SIG-M5 treated with dmso at 0.1 percent for 504 hours (cell line): ENCODE data around the gene UBN1.

ENCODE experiments used
- DNase-seq: peaks from one replicate; lab custom pipeline; 2025; ENCODE audit not compliant: unreplicated experiment; lab: John Stamatoyannopoulos, UW

UBN1 gene

DNA sequence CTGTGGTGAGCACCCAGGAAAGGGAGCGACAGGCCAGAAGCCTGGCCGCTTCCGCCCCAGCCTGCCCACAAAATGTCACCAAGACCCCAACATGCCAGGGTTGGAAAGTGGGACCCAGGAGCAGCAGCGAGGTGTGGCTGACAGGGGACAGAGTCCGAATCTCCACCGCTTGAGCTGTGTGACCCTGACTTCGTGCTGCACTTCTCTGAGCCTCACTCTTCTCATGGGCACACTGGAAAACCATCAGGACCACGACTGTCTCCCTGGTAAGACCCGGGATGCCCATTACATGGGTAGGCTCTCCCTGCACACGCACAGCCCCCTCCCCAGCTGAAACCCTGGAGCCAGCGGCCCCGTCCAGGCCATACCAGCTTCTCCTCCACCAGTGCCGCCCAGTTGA is 54.8 kb downstream of the UBN1 start:
- no peak for DNase-seq

DNA sequence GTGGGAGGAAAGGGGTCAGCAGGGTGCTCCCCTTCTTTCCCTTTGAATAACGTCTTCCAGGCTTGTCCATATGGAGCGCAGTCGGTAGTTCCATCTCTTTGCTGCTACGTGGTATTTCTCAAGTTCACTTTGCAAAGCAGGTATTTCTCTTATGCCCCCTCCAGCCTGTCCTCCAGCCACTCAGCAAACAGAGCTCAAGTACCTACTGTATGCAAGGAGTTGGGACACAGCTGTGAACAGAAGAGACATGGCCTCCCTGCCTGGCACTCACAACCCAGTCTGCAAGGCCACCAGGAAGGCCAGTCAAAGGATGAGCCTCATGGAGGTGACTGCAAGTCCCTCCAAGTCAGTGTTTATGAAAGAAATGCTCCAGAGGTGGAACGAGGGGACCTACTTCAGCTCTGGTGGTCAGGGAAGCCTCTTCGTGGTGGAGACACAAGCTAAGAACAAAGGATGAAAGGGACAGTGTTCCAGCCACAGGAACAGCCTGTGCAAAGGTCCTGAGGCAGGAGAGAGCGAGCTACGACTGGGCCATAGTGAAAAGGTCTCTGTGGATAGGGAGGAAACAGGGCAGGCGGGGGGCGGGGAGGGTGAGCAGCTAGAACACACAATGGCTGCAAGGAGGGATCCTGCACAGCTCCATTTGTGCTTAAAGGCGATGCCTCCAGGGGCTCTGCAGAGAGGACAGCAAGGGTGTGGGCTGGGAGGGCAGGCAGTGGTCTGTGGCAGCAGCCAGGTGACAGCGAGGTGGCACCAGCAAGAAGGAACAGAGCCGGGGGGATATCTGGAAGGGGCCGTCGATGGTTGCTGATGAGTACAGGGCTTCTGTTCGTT is 57.0 kb downstream of the UBN1 start:
- DNase-seq, result no peak

DNA sequence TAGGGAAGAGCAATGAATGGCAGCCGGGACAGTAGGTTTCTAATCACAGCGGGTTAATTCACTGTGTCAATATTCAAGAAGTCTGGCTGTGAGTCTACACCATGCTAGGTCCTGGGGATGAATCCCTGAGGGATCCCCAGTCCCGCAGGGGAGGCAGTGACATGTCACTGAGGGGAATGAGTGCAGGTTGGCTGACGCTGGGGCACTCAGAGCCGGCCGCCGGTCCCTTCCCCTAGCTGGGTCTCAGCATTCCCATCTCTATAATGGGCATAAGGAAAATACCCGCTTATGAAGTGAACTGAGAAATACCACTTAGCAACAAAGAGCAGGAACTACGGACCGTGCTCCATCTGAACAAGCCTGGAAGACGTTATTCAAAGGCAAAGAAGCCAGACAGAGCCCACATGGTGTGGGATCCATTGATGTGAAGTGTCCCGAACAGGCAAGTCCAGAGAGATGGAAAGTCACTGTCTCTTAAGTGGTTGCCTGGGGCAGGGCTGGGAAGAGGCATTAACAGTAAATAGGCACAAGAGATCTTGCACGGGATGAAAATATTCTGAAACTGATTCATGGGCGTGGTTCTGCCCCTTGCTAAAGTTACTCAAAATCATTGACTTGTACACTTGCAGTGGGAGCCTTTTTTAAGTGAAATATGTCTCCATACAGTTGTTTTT is 57.8 kb downstream of the UBN1 start:
- no peak for DNase-seq

DNA sequence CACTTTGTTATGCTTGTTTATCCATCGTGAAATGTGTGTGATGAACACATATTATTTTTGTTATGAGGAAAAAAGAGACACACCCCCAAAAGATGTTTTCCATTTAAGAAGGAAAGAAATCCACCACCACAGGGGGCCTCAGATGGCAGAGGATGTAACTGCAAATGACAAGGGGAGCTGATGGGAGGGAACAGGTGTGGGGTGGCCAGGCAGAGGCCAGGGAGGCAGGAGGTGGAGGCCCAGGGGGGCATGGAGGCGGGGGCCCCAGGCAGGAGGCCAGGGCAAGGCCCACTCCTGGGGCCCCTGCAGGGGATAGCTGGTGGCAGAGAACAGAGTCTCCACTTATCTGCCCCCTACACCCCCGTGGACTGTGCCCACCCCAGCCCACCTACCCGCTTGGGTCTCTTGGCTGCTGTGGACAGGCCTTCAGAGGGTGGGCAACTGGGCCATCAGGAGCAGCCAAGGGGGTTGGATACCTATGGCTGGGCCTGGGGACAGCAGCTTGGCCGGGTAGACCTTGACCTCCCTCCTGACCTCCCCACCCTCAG is 61.6 kb downstream of the UBN1 start:
- DNase-seq, result no peak

DNA sequence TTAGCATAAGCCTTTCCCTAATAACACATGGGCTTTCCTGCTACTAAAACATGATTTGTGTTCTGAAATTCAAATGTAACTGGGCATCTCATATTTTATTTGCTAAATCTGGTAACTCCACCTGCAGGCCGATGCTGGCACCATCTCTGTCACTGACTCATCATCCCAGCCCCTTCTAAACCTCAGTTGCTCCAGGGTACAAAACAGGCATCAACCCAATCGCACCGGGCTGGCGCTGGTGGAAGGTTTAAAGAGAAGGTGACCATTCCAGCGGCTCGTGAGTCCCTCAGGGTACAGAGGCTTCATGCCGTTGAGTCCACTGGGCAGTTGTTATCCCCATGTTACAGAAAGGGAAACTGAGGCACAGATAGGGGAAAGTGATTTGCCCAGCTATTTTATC is 62.5 kb downstream of the UBN1 start:
- no peak for DNase-seq

DNA sequence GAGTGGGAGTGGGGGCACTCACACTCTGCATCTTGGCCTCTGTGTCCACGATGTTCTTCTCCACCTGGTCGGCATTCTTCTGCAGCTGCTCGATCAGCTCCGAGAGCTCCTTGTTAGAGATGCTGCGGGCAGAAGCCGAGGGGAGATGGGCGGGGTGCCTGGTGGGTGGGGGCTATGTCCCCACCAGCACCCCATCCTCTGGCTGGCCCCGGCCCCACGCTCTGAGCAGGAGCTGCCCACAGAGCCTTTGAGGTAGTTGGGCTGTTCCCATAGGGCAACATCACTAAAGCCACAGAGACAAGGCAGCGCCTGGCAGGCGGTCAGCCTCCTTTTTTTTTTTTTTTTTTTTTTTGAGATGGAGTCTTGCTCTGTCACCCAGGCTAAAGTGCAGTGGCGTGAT is 63.5 kb downstream of the UBN1 start:
- no peak for DNase-seq

DNA sequence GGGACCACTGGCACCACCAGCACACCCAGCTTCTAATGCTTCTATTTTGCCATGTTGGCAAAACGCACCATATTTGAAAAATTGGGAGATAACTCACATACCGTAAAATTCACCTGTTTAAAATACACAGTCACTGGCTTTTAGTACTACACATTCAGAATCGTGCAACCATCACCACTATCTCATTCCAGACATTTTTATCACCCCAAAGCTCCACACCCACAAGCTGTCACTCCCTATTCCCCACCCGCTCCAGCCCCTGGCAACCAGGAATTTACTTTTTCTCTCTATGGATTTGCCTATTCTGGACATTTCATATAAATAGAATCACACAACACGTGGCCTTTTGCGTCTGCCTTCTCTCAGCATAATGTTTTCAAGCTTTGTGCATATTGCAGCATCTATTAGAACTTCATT is 64.7 kb downstream of the UBN1 start:
- no peak for DNase-seq

DNA sequence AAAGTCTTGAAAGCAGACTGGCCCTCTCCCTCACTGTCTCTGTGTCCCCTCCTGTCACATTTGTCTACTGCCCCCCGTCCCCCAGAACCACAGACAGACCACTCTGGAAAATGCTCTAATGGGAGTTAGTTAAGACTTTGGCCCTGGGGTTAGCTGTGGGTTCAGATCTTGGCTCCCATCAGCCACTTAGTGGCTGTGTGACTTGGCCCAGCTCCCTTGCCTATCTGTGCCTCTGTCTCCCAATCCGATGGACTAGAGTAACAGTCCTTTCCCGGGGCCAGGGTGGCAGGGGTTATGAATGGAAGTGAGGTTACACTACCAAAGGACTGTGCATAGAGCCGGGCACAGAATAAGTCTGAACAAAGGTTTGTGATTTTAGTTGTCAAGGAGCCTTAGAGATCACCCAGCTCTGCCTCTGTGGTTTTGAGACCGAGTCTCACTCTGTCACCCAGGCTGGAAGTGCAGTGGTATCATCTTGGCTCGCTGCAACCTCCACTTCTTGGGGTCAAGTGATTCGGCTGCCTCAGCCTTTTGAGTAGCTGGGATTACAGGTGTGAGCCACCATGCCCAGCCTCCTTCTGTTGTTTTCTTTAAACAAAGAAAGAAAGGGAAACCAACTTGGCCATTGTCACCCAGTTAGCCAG is 66.0 kb downstream of the UBN1 start:
- DNase-seq, result no peak

DNA sequence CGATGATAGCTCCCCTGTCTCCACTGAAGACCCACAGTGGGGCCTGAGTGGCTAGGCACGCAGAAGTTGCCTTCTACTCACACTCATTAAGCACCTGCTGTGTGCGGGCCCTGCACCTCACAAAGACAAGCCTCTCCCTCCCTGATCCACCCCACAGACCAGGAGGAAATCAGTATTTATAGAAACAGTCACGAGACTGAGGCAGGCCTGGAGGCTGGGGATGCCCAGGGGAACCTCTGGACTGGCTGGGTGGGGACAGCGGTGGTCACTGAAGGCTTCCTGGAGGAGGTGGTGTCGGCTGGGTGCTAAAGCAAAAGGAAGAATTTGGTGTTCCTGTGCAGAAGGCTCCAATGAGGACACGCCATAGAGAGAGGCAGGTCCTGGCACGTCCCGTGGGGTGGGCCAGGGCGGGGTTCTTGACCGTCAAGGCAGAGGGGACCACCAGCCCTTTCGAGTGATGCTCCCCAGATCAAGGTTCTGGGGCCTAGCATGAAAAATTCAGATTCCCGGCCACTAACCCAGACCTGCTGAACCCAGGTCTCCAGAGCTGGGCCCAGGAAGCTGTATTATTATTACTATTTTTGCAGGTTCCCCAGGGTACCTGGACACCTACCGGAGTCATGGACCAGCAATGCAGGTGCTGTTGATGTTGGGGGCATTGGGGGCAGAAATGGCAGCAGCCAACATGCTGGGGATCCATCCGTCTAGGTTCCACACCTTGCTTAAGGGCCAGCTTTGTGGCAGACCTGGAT is 66.7 kb downstream of the UBN1 start:
- DNase-seq, result no peak

DNA sequence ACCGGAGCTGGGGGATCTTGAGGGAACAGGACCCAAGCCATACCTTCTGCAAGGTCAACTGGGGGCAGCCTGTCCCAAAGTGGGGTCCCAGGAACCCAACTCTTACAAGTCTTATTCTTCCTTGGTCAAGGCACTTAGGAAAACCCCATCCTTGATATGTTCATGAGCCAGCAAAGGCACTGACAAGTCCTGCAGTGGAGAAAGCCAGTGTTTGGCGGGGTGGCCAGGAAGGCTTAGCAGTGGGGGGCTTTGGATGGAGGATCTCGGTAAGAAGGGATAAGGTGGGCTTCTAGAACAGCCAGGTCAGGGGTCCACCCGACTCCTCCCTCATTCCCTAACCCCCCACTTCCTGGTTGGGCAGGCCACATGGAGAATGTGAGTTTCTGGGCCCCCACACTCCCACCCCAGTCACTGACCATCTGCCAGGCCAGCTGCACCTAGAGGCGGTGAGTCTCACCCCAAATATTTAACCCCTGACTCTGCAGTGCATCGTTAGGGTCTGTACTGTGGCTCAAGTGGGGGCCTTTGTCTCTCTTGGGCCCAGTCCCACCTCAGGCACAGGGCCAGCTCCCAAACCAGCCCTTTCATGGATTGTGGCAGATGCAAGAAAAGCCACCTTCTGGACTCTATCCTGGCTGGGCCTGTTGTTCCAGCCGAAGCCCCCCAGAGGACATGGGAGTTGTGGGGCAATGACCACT is 67.4 kb downstream of the UBN1 start:
- DNase-seq, result no peak

DNA sequence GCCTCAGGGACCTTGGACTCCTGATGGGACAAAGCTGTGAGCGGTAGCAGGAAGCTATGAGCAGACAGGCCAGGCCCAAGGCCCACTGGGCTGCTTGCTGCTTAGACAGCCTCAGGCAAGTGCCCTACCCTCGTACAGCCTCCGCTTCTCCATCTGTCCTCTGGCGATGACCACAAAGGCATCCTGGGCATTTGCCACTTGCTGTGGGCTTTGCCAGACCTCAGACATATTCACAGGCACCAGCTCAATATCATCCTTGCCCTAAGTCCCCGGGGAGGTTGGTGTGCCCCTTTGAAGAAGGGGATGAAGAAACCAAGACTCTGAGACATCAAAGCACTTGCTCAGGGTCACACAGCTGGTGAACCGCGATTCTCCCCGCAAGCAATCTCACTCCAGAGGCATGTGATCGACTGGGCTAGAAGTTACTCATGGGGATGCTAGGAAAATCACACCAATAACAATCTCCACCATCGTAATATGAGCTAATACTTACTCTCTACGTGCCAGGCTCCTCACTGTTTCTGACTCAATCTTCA is 68.0 kb downstream of the UBN1 start:
- no peak for DNase-seq

DNA sequence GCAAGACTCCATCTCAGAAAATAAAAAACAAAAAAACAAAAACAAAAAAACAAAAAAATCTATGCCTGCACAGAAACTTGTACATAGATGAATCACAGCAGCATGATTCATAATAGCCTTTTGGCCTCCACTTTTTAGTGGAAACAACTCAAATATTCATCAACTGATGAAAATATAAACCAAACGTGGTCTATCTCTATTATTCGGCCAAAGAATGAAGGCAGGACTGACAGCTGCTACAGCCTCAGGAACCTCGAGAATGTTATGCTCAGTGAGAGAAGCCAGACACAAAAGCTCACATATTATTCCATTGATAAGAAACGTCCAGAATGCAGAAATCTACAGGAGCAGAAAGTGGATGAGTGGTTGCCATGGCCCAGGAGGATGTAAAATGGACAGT is 69.8 kb downstream of the UBN1 start:
- no peak for DNase-seq

DNA sequence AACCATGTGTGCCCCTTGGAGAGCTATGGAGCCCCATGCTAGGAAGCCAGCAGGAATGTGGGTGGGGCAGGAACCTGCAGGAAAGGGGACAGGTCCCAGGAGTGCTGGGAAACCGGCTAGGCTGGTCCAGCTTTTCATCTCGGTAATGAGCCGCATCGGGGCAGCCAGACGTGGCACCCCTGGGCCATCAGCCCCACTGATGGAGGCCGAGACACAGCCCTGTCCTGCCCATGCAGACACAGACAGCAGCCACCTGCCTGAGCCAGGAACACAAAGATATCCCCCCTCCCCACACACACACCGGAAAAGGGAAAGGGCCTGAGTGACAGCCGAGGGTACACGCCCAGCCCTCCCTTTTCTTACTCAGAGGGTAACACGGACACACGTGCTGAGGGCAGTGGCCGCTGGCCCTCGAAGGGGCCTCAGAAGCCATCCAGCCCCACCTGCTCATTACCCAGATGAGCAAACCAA is 71.5 kb downstream of the UBN1 start:
- peak; percentile 36 for DNase-seq

DNA sequence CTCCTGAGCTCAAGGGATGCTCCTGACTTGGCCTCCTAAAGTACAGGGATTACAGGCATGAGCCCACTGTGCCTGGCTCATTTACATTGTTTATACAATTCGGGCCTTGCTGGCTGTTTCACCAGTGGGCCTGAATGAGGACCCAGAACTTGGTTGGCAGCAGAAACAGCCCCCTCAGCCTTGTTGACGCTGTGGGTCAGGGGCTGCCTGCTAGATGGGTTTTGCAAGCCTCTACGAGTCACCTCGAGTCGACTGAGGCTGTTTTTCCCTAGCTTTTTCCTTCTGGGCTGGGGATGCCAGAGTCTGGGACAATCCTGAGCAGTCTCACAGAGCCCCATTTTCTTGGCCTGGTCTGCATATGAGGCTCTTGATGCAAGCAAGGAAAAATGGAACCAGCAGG is 73.5 kb downstream of the UBN1 start:
- no peak for DNase-seq

DNA sequence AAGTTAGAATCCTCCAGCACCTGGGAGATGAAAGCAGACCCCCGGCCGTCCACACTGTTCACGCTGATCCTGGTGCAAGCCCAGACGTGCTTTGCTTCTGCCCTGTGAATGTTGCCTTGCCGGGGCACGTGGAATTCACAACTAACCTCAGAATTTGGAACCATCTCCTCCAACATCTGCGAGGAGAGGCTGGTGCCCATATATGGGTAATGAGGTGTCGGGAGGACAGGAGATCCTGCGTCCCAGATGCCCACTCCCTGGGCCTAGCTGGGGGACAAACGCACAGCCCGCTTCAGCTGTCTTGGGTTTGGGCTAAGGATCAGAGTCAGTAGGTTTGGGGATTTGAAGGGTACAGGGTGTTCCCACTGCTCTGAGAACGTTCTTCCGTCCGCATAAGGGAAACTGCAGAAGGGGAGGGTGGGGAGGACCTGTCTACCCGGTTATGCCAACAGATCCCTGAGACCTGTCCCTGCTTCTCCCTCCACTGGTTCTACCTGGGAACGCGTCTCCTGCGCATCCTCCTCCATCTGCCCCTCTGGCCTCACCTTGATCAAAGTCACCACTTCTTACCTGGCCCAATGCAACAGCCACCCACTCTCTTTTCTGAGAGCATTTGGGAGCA is 75.6 kb downstream of the UBN1 start:
- no peak for DNase-seq

DNA sequence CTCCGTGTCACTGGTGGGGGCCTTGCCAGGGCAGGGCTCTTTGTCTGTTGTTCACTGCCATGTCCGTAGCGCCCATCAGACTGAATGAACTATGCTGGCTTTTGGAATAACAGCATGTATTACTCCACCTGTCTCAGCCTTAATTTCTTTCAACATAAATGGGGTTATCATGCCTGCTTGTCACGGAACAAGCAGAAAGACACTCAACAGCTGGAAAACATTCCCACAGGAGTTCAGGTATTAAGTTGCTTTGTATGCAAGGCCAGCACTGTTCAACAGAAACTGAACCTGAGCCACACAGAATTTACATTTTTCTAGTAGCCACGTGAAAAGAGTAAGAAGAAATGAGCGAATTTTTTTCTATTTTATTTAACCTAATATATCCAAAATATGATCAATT is 76.6 kb downstream of the UBN1 start:
- no peak for DNase-seq

DNA sequence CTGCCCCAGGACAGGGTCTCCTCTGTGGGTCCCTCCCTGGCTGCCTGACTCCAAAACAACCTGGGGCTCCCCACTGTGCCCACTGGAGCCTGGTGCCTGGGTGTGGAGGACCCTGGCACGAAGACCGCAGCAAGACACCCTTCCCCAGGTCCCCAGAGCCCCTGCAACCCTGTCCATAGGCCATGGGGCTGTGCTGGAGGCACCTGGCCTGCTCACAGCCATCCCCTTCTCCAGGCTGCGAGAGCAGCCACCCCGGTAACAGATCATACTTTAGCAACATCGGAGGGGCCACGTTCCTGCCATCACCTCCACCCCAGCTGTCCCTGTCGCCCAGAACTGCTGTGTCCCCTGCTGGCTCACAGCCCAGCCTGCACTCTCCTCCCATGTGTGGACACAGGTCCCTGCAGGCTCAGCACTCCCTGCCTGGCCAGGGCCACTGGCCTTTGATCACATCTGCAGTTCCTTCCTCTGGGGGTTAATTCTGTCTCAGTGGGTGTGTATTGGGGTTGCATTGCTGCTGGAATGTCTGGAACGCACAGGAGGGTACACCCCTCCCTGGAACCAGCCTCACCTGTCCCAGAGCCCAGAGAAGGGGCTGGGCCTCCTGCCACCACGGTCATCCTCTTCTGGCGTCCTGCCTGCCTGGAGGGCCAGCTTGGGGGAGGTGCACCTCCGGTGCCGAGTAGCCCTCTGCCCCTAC is 77.5 kb downstream of the UBN1 start:
- no peak for DNase-seq

DNA sequence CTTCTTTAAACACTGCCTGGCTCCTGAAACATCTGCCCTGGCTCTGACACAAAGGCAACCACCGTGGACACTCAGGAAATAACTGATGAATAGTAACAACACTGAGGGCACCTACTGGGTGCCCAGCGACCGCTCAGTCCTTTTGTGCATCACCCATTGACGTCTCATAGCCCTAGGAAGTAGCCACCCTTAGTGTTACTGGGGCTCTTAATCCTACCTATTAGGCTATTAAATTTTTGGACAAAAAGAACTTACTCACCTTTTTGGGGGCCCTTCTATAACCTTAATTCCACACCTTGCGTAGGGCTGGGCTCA is 78.0 kb downstream of the UBN1 start:
- DNase-seq, result no peak

DNA sequence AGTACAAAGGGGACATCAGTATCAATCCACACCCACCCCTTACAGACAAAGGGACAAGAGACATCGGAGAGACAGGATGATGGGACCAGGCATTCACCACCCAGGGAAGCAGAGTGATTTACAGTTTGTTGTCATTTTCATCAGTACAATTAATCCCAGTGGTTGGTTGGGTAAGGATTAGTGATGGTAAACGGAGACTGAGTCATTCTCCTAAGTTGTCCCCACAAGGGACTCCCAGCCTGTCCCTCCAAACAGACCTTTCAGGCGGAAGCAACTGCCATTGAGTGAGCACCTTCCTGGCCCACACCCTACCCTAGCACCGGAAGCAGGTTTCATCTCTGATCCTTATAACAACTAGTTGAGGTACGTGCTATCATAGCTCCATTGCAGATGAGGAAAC is 78.5 kb downstream of the UBN1 start:
- no peak for DNase-seq
